ENCODE results near the gene RPRD1B. TPM values are rescaled to one million over a fixed set of nuclear protein-coding genes. Genes with fewer than 3 reads are reported as not detected.

Gene RPRD1B
- total and polyA plus RNA-seq, 2 of the 4 experiments (the other 2 are of a cell fraction): 8.4 to 9.9 TPM

DNA sequence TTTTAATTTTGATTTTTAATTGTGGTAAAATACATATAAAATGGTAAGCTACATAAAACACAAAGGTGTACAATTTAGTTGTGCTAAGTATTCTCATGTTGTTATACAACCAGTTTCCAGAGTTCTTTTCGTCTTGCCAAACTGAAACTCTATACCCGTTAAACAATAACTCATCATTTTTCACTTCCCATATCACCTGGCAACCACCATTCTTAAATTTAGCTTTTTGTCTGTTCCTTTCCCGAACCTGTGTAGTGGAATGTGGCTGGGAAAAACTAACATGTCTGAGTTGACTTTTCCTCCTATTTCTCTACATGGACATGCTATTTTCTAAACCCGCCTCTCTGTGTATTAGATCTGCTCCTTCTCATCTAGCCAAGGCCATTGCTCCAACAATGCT is 27.6 kb downstream of the RPRD1B start:
- no peak overlapping the region for H4K5ac ChIP-seq (ENCODE audit: low read depth, low read length)
- H3K4me1 ChIP-seq (ENCODE audit: control insufficient read depth, insufficient read depth, low read length): peaks cover 6% of the 10 kb centered on the region; the same call in 1 of the 2 replicates
- H2AK9ac ChIP-seq (replicated peaks; ENCODE audit: low read depth, low read length, poor library complexity): no peak overlapping the region
- no peak overlapping the region for H3K9ac ChIP-seq (ENCODE audit: low read depth, low read length)
- peaks cover 36% of the 10 kb centered on the region for H3K36me3 ChIP-seq (ENCODE audit: control insufficient read depth, insufficient read depth, low read length)
- CTCF ChIA-PET: interaction anchor here (0.6 to 2.1 kb wide), 3 partner anchors 12 to 289 kb away, joined by 3 to 6 read pairs (median 6); no protein-coding TSS in a partner anchor
- no peak overlapping the region for H3K4me2 ChIP-seq (ENCODE audit: low read depth, low read length)
- in situ Hi-C loops (cut with MboI; ENCODE audit: low sequenced_read_pairs): loop anchor here (10.0 kb wide), 1 partner anchor 244 kb away; the partner anchor contains the start of gene BPI
- H4K8ac ChIP-seq (ENCODE audit: low read depth in 2 of 2, low read length in 2 of 2): no peak overlapping the region
- no peak overlapping the region for H3K18ac ChIP-seq (ENCODE audit: low read depth, low read length)
- no peak overlapping the region for H2BK15ac ChIP-seq (ENCODE audit: low read depth, low read length)
- H2AK5ac ChIP-seq (ENCODE audit: low read depth, low read length): no peak overlapping the region
- no peak overlapping the region for H3K56ac ChIP-seq (ENCODE audit: extremely low read depth, insufficient read depth, low read length)
- whole genome bisulfite sequencing, 2 experiments (ENCODE audit: extremely low coverage in 2 of 2, insufficient read length in 1 of 2): 100% methylated on average over 1 of the region's 4 CpGs; no CpG with 5 or more reads in 1 of the 2 experiments
- no TSS peak for BruUV-seq (replicated peaks)
- H3K4me3 ChIP-seq (ENCODE audit: insufficient read depth, low read depth, low read length): no peak overlapping the region
- ATAC-seq (ENCODE audit: low read depth) (no peak), DNase-seq (no peak)
- dilution Hi-C loops (cut with HindIII; ENCODE audit: low sequenced_read_pairs, unreplicated experiment): no loop called here
- H2BK120ac ChIP-seq (ENCODE audit: low read depth, low read length): no peak overlapping the region
- H3K9me1 ChIP-seq (ENCODE audit: insufficient read depth, low read length): peaks cover 8% of the 10 kb centered on the region
- peaks cover 23 to 42% of the 10 kb centered on the region in 2 experiments; a peak in 3 of 4 replicates for H3K79me1 ChIP-seq (ENCODE audit: low read depth in 1 of 2, low read length in 2 of 2)
- no peak overlapping the region; the same call in 1 of the 2 replicates for H3K23ac ChIP-seq (ENCODE audit: low read depth, low read length)
- H4K91ac ChIP-seq (ENCODE audit: insufficient read depth, low read depth, low read length): no peak overlapping the region
- no peak overlapping the region for H2AFZ ChIP-seq (replicated peaks; ENCODE audit: low read length, poor library complexity)
- intact Hi-C loops (cut with micrococcal nuclease): no loop called here
- no peak overlapping the region for H3K14ac ChIP-seq (replicated peaks; ENCODE audit: low read depth, low read length)
- 0 out of 2 replicates have a peak, but pooled peaks cover 3% of the 10 kb centered on the region for H4K20me1 ChIP-seq (ENCODE audit: insufficient read depth, low read length)
- H2BK20ac ChIP-seq (ENCODE audit: low read depth, low read length): peak overlapping the region; percentile 47
- H3K27ac ChIP-seq (ENCODE audit: insufficient read depth, low read length): no peak overlapping the region
- H3K4ac ChIP-seq (ENCODE audit: low read depth, low read length): no peak overlapping the region
- no peaks in the 10 kb centered on the region for H3K9me3 ChIP-seq (ENCODE audit: control insufficient read depth, insufficient read depth, low read length)
- POLR2A ChIA-PET (ENCODE audit: unreplicated experiment): no interaction called here
- H2BK5ac ChIP-seq (ENCODE audit: low read depth, low read length, poor library complexity, severe bottlenecking): no peak overlapping the region
- TF ChIP-seq CHD1 (IDR thresholded peaks at IDR 0.05; ENCODE audit: low read depth, low read length): no peak
- TF ChIP-seq SMC3 (IDR thresholded peaks at IDR 0.05; ENCODE audit: low read depth, low read length): no peak
- TF ChIP-seq NFE2L2 (IDR thresholded peaks at IDR 0.05; ENCODE audit: low read depth, low read length): no peak
- TF ChIP-seq CEBPB (IDR thresholded peaks at IDR 0.05; ENCODE audit: low read depth, low read length): no peak
- no peak for TF ChIP-seq MAZ (IDR thresholded peaks at IDR 0.05; ENCODE audit: borderline replicate concordance, low read depth, low read length)
- TF ChIP-seq, protein P1, sequence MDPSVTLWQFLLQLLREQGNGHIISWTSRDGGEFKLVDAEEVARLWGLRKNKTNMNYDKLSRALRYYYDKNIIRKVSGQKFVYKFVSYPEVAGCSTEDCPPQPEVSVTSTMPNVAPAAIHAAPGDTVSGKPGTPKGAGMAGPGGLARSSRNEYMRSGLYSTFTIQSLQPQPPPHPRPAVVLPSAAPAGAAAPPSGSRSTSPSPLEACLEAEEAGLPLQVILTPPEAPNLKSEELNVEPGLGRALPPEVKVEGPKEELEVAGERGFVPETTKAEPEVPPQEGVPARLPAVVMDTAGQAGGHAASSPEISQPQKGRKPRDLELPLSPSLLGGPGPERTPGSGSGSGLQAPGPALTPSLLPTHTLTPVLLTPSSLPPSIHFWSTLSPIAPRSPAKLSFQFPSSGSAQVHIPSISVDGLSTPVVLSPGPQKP (IDR thresholded peaks at IDR 0.05; ENCODE audit: borderline replicate concordance, low read depth, low read length): no peak
- TF ChIP-seq, protein P2, sequence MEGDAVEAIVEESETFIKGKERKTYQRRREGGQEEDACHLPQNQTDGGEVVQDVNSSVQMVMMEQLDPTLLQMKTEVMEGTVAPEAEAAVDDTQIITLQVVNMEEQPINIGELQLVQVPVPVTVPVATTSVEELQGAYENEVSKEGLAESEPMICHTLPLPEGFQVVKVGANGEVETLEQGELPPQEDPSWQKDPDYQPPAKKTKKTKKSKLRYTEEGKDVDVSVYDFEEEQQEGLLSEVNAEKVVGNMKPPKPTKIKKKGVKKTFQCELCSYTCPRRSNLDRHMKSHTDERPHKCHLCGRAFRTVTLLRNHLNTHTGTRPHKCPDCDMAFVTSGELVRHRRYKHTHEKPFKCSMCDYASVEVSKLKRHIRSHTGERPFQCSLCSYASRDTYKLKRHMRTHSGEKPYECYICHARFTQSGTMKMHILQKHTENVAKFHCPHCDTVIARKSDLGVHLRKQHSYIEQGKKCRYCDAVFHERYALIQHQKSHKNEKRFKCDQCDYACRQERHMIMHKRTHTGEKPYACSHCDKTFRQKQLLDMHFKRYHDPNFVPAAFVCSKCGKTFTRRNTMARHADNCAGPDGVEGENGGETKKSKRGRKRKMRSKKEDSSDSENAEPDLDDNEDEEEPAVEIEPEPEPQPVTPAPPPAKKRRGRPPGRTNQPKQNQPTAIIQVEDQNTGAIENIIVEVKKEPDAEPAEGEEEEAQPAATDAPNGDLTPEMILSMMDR (conservative IDR thresholded peaks at IDR 0.05; ENCODE audit: low read depth, low read length): no peak
- TF ChIP-seq, protein P3, sequence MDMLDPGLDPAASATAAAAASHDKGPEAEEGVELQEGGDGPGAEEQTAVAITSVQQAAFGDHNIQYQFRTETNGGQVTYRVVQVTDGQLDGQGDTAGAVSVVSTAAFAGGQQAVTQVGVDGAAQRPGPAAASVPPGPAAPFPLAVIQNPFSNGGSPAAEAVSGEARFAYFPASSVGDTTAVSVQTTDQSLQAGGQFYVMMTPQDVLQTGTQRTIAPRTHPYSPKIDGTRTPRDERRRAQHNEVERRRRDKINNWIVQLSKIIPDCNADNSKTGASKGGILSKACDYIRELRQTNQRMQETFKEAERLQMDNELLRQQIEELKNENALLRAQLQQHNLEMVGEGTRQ (IDR thresholded peaks at IDR 0.05; ENCODE audit: low read depth, low read length): no peak
- TF ChIP-seq RCOR1 (IDR thresholded peaks at IDR 0.05; ENCODE audit: insufficient replicate concordance, low read length): no peak
- TF ChIP-seq BHLHE40 (IDR thresholded peaks at IDR 0.05; ENCODE audit: low read depth, low read length): no peak
- no peak for TF ChIP-seq FOS (IDR thresholded peaks at IDR 0.05; ENCODE audit: low read depth, low read length)
- TF ChIP-seq MAFK (IDR thresholded peaks at IDR 0.05; ENCODE audit: low read depth, low read length): no peak
- TF ChIP-seq RAD21 (IDR thresholded peaks at IDR 0.05; ENCODE audit: low read length): no peak
- no peak for TF ChIP-seq MXI1 (IDR thresholded peaks at IDR 0.05; ENCODE audit: borderline replicate concordance, low read depth, low read length)
- TF ChIP-seq RFX5 (IDR thresholded peaks at IDR 0.05; ENCODE audit: low read depth, low read length): no peak
- no peak for TF ChIP-seq POLR2A (IDR thresholded peaks at IDR 0.05; ENCODE audit: low read depth, low read length)
- H3K27me3 ChIP-seq (ENCODE audit: control insufficient read depth, insufficient read depth, low read length): no peaks in the 10 kb centered on the region

Data from IMR-90 (cell line).